ENCODE data around the gene NCOA7.

The NCOA7 gene

DNA sequence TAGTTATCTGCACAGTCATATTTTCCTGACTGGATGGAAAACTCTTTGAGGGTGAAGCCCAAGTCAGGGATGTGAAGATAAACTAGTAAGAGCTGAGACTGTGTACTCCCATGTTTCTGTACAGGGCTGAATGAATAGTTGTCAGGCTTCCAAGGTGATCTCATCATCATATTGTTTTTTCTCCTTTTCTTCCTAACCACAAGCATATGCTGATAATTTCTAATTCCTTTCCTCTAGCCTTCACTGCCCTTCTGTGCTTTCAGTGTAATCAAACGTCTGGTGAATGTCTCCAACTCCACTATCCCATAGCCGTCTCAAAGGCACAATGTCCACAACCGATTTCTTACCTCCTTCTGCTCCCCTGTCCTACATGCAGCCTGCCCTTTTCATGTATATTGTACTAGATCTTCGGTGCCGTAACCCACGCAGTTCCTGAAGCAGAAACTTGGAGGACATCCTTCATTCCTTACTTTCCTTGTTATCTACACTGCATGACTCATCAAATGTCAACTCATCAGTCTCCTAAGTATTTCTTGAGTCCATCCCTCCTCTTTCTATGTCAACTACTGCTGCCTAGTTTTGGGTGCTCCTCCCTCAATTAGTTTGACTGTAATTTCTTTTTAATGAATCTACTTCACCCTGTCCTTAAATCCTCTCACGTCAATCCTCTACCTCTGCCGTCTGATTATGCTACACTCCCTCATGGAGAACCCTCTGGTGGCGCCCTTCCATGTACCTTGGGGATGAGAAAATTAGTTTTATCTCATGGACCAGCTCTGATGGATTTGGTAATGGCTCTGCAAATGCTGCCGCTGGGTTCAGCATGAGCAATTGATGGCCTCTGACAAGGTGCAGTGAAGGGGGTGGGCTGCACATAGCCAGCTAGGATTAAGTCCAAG lies 21.9 kb downstream of the NCOA7 start:
- peak; percentile 94 for DNase-seq (ENCODE audit: extremely low read depth, low read depth)
- peak overlapping the region; percentile 19 for H3K4me3 ChIP-seq (replicated peaks; ENCODE audit: low read depth, low read length)
- TF ChIP-seq, protein P1, sequence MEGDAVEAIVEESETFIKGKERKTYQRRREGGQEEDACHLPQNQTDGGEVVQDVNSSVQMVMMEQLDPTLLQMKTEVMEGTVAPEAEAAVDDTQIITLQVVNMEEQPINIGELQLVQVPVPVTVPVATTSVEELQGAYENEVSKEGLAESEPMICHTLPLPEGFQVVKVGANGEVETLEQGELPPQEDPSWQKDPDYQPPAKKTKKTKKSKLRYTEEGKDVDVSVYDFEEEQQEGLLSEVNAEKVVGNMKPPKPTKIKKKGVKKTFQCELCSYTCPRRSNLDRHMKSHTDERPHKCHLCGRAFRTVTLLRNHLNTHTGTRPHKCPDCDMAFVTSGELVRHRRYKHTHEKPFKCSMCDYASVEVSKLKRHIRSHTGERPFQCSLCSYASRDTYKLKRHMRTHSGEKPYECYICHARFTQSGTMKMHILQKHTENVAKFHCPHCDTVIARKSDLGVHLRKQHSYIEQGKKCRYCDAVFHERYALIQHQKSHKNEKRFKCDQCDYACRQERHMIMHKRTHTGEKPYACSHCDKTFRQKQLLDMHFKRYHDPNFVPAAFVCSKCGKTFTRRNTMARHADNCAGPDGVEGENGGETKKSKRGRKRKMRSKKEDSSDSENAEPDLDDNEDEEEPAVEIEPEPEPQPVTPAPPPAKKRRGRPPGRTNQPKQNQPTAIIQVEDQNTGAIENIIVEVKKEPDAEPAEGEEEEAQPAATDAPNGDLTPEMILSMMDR (IDR thresholded peaks at IDR 0.05; ENCODE audit: low read depth, low read length, missing control alignments) = no peak

- no peak for DNase-seq (ENCODE audit: extremely low read depth, low read depth)
These were observed 23.7 kb downstream of the NCOA7 start for GRCh38 chr6:125814481-125814880.

DNA sequence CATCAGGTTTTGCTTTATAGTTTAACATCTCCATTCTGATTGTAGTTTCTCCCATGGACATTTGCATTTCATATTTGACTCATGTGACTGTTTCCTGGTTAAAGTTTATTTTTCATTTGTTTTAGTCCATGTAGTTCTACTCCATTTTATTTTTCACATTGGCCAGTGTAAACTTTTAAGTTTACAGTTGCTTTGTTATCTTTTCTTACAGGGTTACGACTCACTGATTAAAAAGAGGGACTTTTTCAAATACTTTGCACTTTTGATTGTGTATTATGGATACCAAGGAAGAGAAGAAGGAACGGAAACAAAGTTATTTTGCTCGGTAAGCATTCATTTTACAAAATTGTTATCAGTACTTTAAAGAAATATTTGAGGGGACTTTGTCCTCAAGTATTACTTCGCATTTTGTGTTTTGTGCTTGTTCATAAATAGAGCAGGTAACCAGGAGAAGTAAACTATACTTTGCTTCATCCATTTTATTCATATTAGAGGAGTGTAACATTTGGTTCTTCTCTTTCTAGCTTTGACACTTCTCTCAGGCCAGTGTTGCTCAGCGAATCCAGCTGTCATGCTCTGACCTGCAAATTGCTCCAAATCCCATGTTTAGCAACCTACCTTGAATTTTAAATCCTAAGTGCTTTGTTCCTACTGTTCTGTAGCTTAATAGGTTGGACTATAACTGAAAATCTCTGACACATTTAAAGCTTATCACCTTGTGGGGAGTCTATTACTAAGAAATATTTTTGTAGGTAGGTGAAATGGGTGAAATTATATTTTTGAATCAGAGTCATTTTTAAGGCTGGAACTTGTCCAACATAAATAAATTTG lies 24.5 kb downstream of the NCOA7 start:
- DNase-seq (ENCODE audit: extremely low read depth, low read depth) = no peak
- TF ChIP-seq, protein P1 (IDR thresholded peaks at IDR 0.05; ENCODE audit: low read depth, low read length, missing control alignments) = no peak
- H3K4me3 ChIP-seq (replicated peaks; ENCODE audit: low read depth, low read length) = no peak overlapping the region

More at GRCh38 chr6:125814481-125814880, 23.7 kb downstream of the NCOA7 start:
- TF ChIP-seq, protein P1 (IDR thresholded peaks at IDR 0.05; ENCODE audit: low read depth, low read length, missing control alignments) = no peak
- H3K4me3 ChIP-seq (replicated peaks; ENCODE audit: low read depth, low read length) = no peak overlapping the region

- TF ChIP-seq, protein P1 (IDR thresholded peaks at IDR 0.05; ENCODE audit: low read depth, low read length, missing control alignments) = no peak
- no peak overlapping the region for H3K4me3 ChIP-seq (replicated peaks; ENCODE audit: low read depth, low read length)
- DNase-seq (ENCODE audit: extremely low read depth, low read depth) = no peak
These were observed 26.1 kb downstream of the NCOA7 start for GRCh38 chr6:125816828-125817280.

DNA sequence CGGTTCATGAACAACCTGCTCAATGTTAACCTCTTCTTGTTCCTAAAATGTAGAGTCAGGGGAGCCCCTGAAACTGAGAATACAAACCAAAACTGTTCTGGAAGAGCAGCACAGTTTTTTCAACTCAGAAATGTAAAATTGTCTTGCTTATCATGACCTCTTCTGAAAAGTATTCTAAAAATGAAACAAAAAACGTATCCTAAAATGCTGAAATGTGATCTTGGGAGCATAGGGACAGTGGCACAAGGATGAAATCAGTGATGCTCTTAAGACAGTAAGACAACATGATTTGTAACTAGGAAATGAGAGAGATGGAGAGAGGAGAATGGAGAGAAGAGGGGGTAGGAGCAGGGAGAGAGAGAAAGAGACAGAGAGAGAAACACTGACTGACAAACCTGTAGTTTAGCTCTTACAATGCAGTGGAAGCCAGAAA lies 27.5 kb downstream of the NCOA7 start:
- TF ChIP-seq, protein P1 (IDR thresholded peaks at IDR 0.05; ENCODE audit: low read depth, low read length, missing control alignments) = no peak
- no peak overlapping the region for H3K4me3 ChIP-seq (replicated peaks; ENCODE audit: low read depth, low read length)
- no peak for DNase-seq (ENCODE audit: extremely low read depth, low read depth)

- no peak overlapping the region for H3K4me3 ChIP-seq (replicated peaks; ENCODE audit: low read depth, low read length)
- TF ChIP-seq, protein P1 (IDR thresholded peaks at IDR 0.05; ENCODE audit: low read depth, low read length, missing control alignments) = no peak
- no peak for DNase-seq (ENCODE audit: extremely low read depth, low read depth)
These were observed 28.1 kb downstream of the NCOA7 start for GRCh38 chr6:125818772-125819260.

All from HFF-Myc (cell line).